ENCODE measurements around the gene CFAP61.

CFAP61 gene

GRCh38 chr20:20034486-20034885, 17.8 kb upstream of the CFAP61 start:
- no peak for DNase-seq

GRCh38 chr20:20036756-20037155, 15.6 kb upstream of the CFAP61 start:
- DNase-seq, result no peak

DNA sequence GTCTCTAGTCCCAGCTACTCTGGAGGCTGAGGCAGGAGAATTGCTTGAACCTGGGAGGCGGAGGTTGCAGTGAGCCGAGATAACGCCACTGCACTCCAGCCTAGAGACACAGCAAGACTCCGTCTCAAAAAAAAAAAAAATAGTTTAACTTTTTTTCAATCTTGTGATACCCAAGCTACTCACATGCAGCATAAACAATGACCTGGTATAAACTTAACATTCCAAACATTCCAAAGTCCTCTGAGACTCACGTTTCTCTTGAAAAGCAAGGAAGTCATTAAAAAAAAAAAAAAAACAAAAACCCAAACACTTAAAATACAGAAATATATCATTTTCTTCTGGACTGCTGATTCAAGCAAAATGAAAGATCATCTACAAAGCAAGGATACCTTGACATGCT, 14.4 kb upstream of the CFAP61 start:
- no peak for DNase-seq

GRCh38 chr20:20038586-20038985, 13.7 kb upstream of the CFAP61 start:
- DNase-seq, result no peak

DNA sequence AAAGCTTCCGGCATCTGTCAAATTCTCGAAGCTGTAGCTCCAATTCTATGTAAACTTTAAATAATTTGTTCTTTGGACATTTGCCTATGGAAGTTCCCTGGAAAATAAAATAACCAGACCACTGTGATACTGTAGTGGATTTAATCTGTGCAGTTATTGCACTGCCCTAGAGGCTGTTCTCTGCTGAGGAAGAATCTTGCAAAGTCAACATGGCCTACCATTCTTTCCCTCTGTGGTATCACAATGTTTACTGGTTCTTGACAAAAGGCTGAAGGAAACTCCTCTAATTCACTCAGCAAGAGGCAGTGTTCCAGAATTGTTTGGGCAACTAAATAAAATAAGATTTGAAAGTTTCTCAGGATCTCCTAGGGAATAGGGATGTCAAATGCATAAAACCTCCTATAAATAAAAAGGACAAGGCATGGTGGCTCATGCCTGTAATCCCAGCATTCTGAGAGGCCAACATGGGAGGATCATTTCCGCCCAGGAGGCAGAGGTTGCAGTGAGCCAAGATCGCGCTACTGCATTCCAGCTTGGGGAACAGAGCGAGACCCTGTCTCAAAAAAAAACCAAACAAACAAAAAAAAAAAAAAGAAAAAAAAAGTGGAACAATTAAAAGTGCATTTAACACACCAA, 12.5 kb upstream of the CFAP61 start:
- DNase-seq, result no peak

GRCh38 chr20:20051767-20052073, 612 bp upstream of the CFAP61 start:
- no peak for DNase-seq

DNA sequence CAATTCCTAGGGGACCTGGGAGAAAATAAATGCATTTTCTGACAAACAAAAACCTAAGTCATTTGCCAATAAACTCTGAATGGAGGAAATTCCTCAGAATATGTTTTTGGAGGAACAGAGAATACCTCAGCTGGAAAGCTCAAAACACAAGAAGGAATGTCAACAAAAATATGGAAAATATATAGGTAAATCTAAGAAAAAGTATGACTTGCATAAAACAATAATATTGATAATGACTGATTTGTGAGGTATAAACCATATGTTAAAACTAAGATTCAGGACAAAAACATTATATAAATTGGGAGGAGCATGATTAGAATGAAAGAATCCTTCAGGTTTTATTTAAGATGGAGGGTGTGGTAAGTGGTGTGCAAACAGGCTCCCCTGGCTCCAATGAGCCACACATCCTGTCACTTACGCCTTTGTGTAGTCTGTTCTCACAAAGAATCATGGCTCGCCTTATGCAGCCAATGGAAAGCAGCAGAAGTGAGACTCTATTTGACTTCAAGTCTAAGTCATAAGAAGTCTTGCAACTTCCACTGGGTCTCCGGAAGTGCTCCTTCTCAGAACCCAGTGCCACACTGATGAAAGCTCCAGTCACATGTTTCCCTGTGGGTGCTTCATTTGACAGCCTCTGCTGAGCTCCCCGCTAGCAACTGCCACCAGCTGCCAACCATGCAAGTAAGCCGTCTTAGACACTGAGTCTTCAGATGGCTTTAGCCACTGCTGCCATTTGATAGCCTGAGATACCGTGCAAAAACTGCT, 8.1 kb downstream of the CFAP61 start:
- DNase-seq, result no peak

- DNase-seq, result no peak
These were observed 11.8 kb downstream of the CFAP61 start for GRCh38 chr20:20063941-20064702.

DNA sequence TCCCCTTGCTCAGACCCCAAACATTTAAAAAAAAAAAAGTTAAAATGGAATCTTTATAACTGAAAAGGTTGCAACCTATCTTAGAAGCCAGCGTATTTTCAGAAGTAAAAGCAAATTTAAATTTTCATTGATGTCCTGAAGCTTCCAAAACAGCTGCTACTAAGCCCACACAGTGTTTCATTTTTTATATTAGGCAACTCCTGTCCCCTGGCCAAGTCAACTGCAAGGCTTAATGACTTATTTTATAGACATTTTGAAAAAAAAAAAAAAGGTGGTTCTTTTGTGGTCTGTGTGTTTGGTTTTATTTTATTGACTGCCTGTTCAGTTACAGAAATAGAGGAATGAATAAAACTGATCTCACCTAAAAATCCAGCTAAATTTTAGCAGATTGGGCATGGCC, 13.0 kb downstream of the CFAP61 start:
- DNase-seq, result no peak

DNA sequence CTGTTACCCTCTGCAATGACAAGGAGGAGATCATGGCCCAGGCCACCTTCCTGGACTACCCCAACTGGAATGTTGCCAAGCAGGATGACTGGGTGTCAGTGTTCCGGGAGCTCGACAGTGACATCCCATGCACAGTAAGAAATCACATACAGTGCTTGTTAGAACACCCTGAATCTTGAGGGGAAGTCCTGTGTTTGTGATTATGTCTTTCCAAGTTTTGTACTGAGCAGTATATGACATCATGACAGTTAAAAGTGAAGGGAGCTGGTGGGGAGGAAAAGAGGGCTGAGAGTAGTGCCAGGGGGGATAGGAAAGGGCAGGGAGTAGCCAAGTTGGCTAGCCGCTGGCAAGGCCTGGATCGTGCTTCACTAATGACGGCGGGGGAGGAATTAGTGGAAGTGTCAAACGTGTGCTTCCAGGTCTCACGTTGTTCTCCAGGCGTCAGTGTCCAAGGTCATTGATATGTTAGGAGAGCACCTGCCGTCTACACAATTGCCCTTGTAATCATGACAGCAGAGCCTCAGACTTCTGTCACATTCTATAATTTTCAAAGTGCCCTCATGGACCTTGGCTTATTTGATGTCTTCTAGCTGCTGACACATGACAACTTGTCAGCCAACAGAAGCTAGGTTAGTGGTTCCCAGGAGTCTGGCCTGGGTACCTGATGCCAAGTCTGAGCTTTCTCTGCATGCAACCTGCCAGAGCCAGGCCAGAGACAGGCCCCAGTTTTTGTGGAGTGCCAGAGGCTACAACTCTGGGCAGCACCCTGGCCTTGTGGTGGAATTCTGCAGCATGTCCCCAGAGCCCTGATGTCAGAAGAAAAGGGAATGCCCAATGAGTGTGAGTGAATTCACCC, 18.8 kb downstream of the CFAP61 start:
- no peak for DNase-seq

DNA sequence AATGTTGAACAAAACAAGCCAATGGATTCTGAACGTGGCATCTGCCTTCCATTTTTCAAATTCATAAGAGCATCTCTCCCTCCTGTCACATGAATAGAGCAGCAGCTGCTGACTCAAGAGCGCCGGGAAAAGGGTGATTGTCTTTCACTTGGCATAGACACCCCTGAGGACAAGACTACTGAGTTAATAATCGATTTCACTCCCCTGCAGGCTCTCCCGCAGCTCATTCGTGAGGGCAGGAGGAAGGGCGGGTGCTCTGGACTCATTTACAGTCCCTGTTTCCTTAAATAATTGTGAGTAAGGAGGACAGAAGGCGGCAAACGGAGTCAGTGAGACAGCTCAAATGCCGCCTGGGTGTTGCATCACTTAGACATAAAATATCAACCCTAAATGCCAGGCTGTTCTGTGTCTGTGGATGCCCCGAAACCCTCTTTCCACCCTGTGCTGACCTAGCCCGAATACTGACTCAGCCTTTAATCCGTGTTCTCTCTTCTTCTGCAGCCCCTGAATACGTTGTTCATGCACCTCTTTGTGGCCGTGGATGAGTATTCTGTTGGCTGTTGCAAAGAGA, 21.6 kb downstream of the CFAP61 start:
- DNase-seq, result no peak

GRCh38 chr20:20075032-20075431, 22.7 kb downstream of the CFAP61 start:
- no peak for DNase-seq

GRCh38 chr20:20076297-20077065, 24.1 kb downstream of the CFAP61 start:
- peak; percentile 62 for DNase-seq

GRCh38 chr20:20078041-20078440, 25.7 kb downstream of the CFAP61 start:
- DNase-seq, result no peak

- DNase-seq, result no peak
These were observed 26.9 kb downstream of the CFAP61 start for GRCh38 chr20:20079102-20079784.

- DNase-seq, result peak; percentile 52
These were observed 31.5 kb downstream of the CFAP61 start for GRCh38 chr20:20083807-20084206.

GRCh38 chr20:20084296-20084752, 32.0 kb downstream of the CFAP61 start:
- DNase-seq, result no peak

DNA sequence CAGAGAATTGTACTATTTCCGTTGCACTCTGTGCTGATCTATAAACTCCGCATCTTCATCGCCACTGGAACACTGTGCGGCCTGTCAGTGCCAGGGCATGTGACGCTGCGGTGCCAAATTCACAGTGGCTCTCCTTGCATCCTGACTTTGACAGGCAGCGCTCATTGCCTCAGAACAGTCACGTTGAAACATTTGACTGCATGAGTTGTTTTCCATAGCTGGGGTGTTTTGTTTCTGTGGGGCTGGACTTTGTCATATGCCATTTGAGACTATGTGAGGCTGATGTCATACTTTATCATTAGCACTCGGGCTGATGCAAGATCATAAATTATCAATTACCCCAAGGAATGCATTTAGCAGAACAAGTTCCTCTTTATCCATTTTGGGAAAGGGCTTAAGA, 32.7 kb downstream of the CFAP61 start:
- peak; percentile 26 for DNase-seq

DNA sequence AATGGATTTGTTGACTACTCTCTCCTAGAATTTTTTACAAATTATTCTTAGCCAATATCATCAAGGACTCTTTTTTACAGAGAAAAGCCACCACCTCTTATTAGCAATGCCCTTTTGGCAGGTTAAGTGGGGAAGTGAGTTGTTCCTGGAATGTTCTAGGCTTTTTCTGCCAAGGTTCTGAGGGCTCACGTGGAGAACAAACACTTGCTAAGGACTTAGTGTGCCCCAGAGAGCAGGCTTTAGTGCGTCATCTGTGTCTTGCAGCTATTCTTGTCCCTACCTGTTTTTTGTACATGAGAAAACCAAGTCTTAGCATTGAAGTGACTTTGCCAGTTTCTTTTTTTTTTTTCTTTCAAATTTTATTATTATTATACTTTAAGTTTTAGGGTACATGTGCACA, 33.5 kb downstream of the CFAP61 start:
- no peak for DNase-seq

- DNase-seq, result no peak
These were observed 36.7 kb downstream of the CFAP61 start for GRCh38 chr20:20089018-20089417.

DNA sequence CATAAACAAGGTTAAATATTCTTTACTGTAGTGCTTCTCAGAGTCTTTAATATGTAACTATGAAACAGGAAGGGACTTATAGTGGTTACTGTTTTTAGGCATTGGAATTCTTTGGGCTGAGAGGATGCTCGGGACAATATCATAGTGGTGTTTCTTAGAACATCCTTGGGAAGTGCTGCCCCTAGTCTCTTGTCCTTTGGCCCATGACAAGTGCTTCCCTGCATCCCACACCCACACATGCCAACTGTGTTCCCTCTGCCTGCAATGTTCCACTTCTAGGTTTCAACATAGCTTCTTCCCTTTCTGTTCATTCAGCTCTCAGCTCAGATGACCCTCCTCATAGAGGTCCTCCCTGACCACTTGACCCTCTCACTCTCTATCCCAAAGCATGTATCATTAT, 37.6 kb downstream of the CFAP61 start:
- no peak for DNase-seq

Data from suppressor macrophage treated with lipopolysaccharide for 4 hours (primary cell).